HEK293T (cell line): ENCODE data around the gene TARBP1.

Experiments
- CTCF ChIA-PET: fragments of 350-600 bp; formaldehyde crosslinking; extraction: SDS; loops from one replicate; lab custom pipeline; 2021; ENCODE audit warnings: antibody characterized with exemption, inconsistent platforms; lab: Yijun Ruan, JAX
- POLR2A ChIA-PET: fragments of 350-600 bp; formaldehyde crosslinking; extraction: SDS; loops from one replicate; lab custom pipeline; 2020; ENCODE audit warnings: antibody characterized with exemption, inconsistent platforms; lab: Yijun Ruan, JAX
- DNase-seq: peaks from one replicate; pipeline ENCODE4 v3.0.0; 2012; ENCODE audit warnings: mixed read lengths; ENCODE audit errors: extremely low spot score
- ARNT ChIP-seq: fragments of 450-650 bp; IDR thresholded peaks from 2 replicates; pipeline ENCODE4 v1.6.1; 2017; ENCODE audit warnings: mild to moderate bottlenecking
- BHLHE40 ChIP-seq: fragments of 450-650 bp; IDR thresholded peaks from 2 replicates; pipeline ENCODE4 v1.6.1; 2016; ENCODE audit warnings: mild to moderate bottlenecking, moderate library complexity, borderline replicate concordance
- CTBP1 ChIP-seq: fragments of 450-650 bp; IDR thresholded peaks from 2 replicates; pipeline ENCODE4 v1.6.1; 2016; ENCODE audit warnings: borderline replicate concordance
- ELF4 ChIP-seq: fragments of 450-650 bp; IDR thresholded peaks from 2 replicates; pipeline ENCODE4 v1.6.1; 2017; ENCODE audit warnings: antibody characterized with exemption
- FOXA1 ChIP-seq: fragments of 450-650 bp; IDR thresholded peaks from 2 replicates; pipeline ENCODE4 v1.6.1; 2016; ENCODE audit warnings: mild to moderate bottlenecking
- FOXK2 ChIP-seq: fragments of 450-650 bp; IDR thresholded peaks from 2 replicates; pipeline ENCODE4 v1.6.1; 2016; ENCODE audit warnings: mild to moderate bottlenecking
- FOXM1 ChIP-seq: fragments of 450-650 bp; IDR thresholded peaks from 2 replicates; pipeline ENCODE4 v1.6.1; 2017; ENCODE audit warnings: mild to moderate bottlenecking, borderline replicate concordance
- HDGF ChIP-seq: fragments of 450-650 bp; IDR thresholded peaks from 2 replicates; pipeline ENCODE4 v1.6.1; 2017; ENCODE audit warnings: antibody characterized with exemption, borderline replicate concordance
- L3MBTL2 ChIP-seq: fragments of 450-650 bp; conservative IDR thresholded peaks from 2 replicates; pipeline ENCODE4 v1.6.1; 2016; ENCODE audit warnings: mild to moderate bottlenecking
- LEF1 ChIP-seq: fragments of 450-650 bp; IDR thresholded peaks from 2 replicates; pipeline ENCODE4 v1.6.1; 2017; ENCODE audit warnings: mild to moderate bottlenecking, borderline replicate concordance
- NFRKB ChIP-seq: fragments of 450-650 bp; IDR thresholded peaks from 2 replicates; pipeline ENCODE4 v1.6.1; 2016; ENCODE audit warnings: mild to moderate bottlenecking, moderate library complexity
- PKNOX1 ChIP-seq: fragments of 450-650 bp; IDR thresholded peaks from 2 replicates; pipeline ENCODE4 v1.6.1; 2016
- SP1 ChIP-seq: fragments of 450-650 bp; IDR thresholded peaks from 2 replicates; pipeline ENCODE4 v1.6.1; 2017
- SUZ12 ChIP-seq: fragments of 450-650 bp; IDR thresholded peaks from 2 replicates; pipeline ENCODE4 v1.6.1; 2016; ENCODE audit warnings: mild to moderate bottlenecking
- TARDBP ChIP-seq: fragments of 450-650 bp; IDR thresholded peaks from 2 replicates; pipeline ENCODE4 v1.6.1; 2016
- ZNF384 ChIP-seq: fragments of 450-650 bp; IDR thresholded peaks from 2 replicates; pipeline ENCODE4 v1.6.1; 2016

TARBP1 gene

GRCh38 chr1:234372011-234372757, 106.8 kb downstream of the TARBP1 start:
- ChIA-PET CTCF (interaction anchor here (0.7 to 1.3 kb wide), 3 partner anchors 45 to 204 kb away, joined by 3 to 5 read pairs (median 5); no protein-coding TSS in a partner anchor), POLR2A (interaction anchor here (1.4 to 2.4 kb wide), 12 partner anchors 8 to 123 kb away, joined by 3 to 16 read pairs (median 7); no protein-coding TSS in a partner anchor)
- DNase-seq: no peak
- TF ChIP-seq L3MBTL2 (no peak), ZNF384 (no peak), SP1 (peak; percentile 5; the same call in 1 of the 2 replicates), ELF4 (peak; percentile 11; the same call in 1 of the 2 replicates)

- ChIA-PET CTCF (interaction anchor here (0.7 to 0.8 kb wide), 3 partner anchors 45 to 247 kb away, joined by 3 to 5 read pairs (median 4); no protein-coding TSS in a partner anchor), POLR2A (no interaction called here)
- DNase-seq: no peak
- no peak for TF ChIP-seq FOXM1
- TF ChIP-seq CTBP1: no peak
- no peak for TF ChIP-seq LEF1
- no peak for TF ChIP-seq TARDBP
- TF ChIP-seq FOXK2: no peak
- TF ChIP-seq PKNOX1: no peak
- no peak for TF ChIP-seq BHLHE40
- TF ChIP-seq SP1: no peak
Measured at GRCh38 chr1:234371414-234371813, 107.6 kb downstream of the TARBP1 start.

GRCh38 chr1:234369784-234370183, 109.2 kb downstream of the TARBP1 start:
- CTCF ChIA-PET: no interaction called here
- TF ChIP-seq PKNOX1 (no peak), L3MBTL2 (no peak)
- no peak for DNase-seq
- POLR2A ChIA-PET: no interaction called here

- DNase-seq: no peak
- POLR2A ChIA-PET: no interaction called here
- no peak for TF ChIP-seq SUZ12
- TF ChIP-seq BHLHE40: no peak
- no peak for TF ChIP-seq PKNOX1
- no peak for TF ChIP-seq ARNT
- no peak for TF ChIP-seq FOXA1
- no peak for TF ChIP-seq L3MBTL2
- no peak for TF ChIP-seq HDGF
- TF ChIP-seq ELF4: no peak
- CTCF ChIA-PET: no interaction called here
Measured at GRCh38 chr1:234369033-234369430, 109.9 kb downstream of the TARBP1 start.

GRCh38 chr1:234368320-234369032, 110.5 kb downstream of the TARBP1 start:
- CTCF ChIA-PET: no interaction called here
- POLR2A ChIA-PET: no interaction called here
- TF ChIP-seq L3MBTL2: no peak
- TF ChIP-seq CTBP1: no peak
- DNase-seq: no peak

- DNase-seq: no peak
- TF ChIP-seq CTBP1 (no peak), TARDBP (no peak), ZNF384 (no peak), PKNOX1 (no peak), SP1 (no peak), LEF1 (no peak), ELF4 (no peak), FOXM1 (no peak), L3MBTL2 (no peak), FOXK2 (no peak), SUZ12 (no peak), HDGF (no peak), NFRKB (no peak), FOXA1 (no peak), BHLHE40 (no peak), ARNT (no peak)
- ChIA-PET CTCF (no interaction called here), POLR2A (interaction anchor here (2.6 kb wide), 1 partner anchor 11 kb away, joined by 15 read pairs; the partner anchor contains the start of gene COA6)
Measured at GRCh38 chr1:234362558-234362957, 116.4 kb downstream of the TARBP1 start.
